MM.1S (cell line): Measurements from ENCODE around the gene YWHAQ.

Experiments used
- DNase-seq: peaks from one replicate; pipeline ENCODE4 v3.0.0-alpha.2; 2015
- H2AFZ ChIP-seq: fragments of 300-600 bp; sonication (generic); 2 replicates; pipeline ENCODE4 v1.6.0; 2016; ENCODE audit warnings: antibody characterized with exemption, low read length
- H3F3A ChIP-seq: fragments of 300-600 bp; sonication (generic); 2 replicates; pipeline ENCODE4 v1.6.1; 2016; ENCODE audit warnings: mild to moderate bottlenecking, antibody characterized with exemption, low read length, moderate library complexity, mixed read lengths; ENCODE audit not compliant: insufficient read depth
- H3K27ac ChIP-seq: fragments of 300-600 bp; sonication (generic); 2 replicates; pipeline ENCODE4 v1.5.1; 2016; ENCODE audit warnings: mild to moderate bottlenecking, low read length
- H3K27me3 ChIP-seq: fragments of 300-600 bp; sonication (generic); replicated peaks from 2 replicates; pipeline ENCODE4 v1.6.0; 2016; ENCODE audit warnings: low read length; ENCODE audit not compliant: insufficient read depth
- H3K36me3 ChIP-seq: fragments of 300-600 bp; sonication (generic); replicated peaks from 2 replicates; pipeline ENCODE4 v1.6.1; 2016; ENCODE audit warnings: mild to moderate bottlenecking, low read length, mixed read lengths; ENCODE audit not compliant: insufficient read depth
- H3K4me1 ChIP-seq: fragments of 300-600 bp; sonication (generic); 2 replicates; pipeline ENCODE4 v1.6.1; 2016; ENCODE audit warnings: low read length, mixed read lengths
- H3K4me2 ChIP-seq: fragments of 300-600 bp; sonication (generic); 2 replicates; pipeline ENCODE4 v1.6.0; 2016; ENCODE audit warnings: low read depth, low read length
- H3K4me3 ChIP-seq: fragments of 300-600 bp; sonication (generic); 2 replicates; pipeline ENCODE4 v1.5.1; 2016; ENCODE audit warnings: low read length, mixed read lengths
- H3K79me2 ChIP-seq: fragments of 300-600 bp; sonication (generic); 2 replicates; pipeline ENCODE4 v1.6.1; 2016; ENCODE audit warnings: mixed run types, low read length, mixed read lengths
- H3K9ac ChIP-seq: fragments of 300-600 bp; sonication (generic); 2 replicates; pipeline ENCODE4 v1.6.1; 2016; ENCODE audit warnings: low read length, mixed read lengths
- H3K9me2 ChIP-seq: fragments of 300-600 bp; sonication (generic); replicated peaks from 2 replicates; pipeline ENCODE4 v1.6.1; 2016; ENCODE audit warnings: mild to moderate bottlenecking, low read length, mixed read lengths; ENCODE audit not compliant: insufficient read depth
- H3K9me3 ChIP-seq: fragments of 300-600 bp; sonication (generic); replicated peaks from 2 replicates; pipeline ENCODE4 v1.6.1; 2016; ENCODE audit warnings: mild to moderate bottlenecking, low read length, mixed read lengths; ENCODE audit not compliant: insufficient read depth
- H4K20me1 ChIP-seq: fragments of 300-600 bp; sonication (generic); 2 replicates; pipeline ENCODE4 v1.6.1; 2016; ENCODE audit warnings: mild to moderate bottlenecking, low read length, moderate library complexity, mixed read lengths; ENCODE audit not compliant: insufficient read depth
- EZH2 ChIP-seq: fragments of 300-600 bp; sonication (generic); optimal IDR thresholded peaks from 2 replicates; pipeline ENCODE3; 2017; ENCODE audit warnings: low read depth, mild to moderate bottlenecking, antibody characterized with exemption, low read length, mixed read lengths
- EZH2phosphoT487 ChIP-seq: fragments of 300-600 bp; sonication (generic); IDR thresholded peaks from 2 replicates; pipeline ENCODE4 v1.6.1; 2018; ENCODE audit warnings: antibody characterized with exemption, low read length
- TF ChIP-seq, protein P1 (sequence below): fragments of 300-600 bp; sonication (generic); IDR thresholded peaks from 2 replicates; pipeline ENCODE4 v1.5.1; 2016; ENCODE audit warnings: antibody characterized with exemption, low read length, mixed read lengths

The YWHAQ gene

DNA sequence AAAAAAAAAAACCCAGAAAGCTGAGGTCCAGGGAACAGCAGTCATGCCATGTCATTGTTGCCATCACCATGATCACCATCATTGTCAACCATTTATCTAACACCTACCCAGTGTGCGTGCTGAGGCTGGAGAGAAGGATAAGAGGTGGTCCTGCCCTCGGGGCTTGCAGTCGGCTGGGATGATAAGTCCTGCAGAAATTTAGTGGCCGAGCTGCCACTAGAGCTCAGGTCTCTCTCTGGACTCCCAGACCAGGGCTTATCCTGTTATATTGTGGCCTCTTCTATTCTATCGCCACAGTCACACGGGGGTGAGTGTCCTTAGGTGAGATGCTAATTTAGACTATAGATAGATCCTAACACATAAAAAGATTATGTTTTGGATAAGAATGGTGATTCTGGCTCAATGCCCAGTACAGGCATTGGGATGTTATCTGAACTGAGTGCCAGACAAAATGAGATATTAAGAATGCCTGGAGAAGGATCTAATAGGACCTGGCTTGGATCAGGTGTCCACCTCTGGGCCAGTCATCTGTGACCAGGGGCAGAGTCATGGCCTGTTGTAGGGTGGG lies 43.2 kb upstream of the YWHAQ start:
- TF ChIP-seq, protein P1, sequence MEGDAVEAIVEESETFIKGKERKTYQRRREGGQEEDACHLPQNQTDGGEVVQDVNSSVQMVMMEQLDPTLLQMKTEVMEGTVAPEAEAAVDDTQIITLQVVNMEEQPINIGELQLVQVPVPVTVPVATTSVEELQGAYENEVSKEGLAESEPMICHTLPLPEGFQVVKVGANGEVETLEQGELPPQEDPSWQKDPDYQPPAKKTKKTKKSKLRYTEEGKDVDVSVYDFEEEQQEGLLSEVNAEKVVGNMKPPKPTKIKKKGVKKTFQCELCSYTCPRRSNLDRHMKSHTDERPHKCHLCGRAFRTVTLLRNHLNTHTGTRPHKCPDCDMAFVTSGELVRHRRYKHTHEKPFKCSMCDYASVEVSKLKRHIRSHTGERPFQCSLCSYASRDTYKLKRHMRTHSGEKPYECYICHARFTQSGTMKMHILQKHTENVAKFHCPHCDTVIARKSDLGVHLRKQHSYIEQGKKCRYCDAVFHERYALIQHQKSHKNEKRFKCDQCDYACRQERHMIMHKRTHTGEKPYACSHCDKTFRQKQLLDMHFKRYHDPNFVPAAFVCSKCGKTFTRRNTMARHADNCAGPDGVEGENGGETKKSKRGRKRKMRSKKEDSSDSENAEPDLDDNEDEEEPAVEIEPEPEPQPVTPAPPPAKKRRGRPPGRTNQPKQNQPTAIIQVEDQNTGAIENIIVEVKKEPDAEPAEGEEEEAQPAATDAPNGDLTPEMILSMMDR, result no peak
- TF ChIP-seq EZH2 (no peak), EZH2phosphoT487 (no peak)
- Histone ChIP-seq H3K27me3 (no peaks in the 10 kb centered on the region), H3K79me2 (no peaks in the 10 kb centered on the region), H3K4me1 (no peaks in the 10 kb centered on the region), H3K4me3 (no peak overlapping the region), H3F3A (no peaks in the 10 kb centered on the region), H3K27ac (no peak overlapping the region), H2AFZ (no peak overlapping the region), H3K36me3 (no peaks in the 10 kb centered on the region), H3K9me3 (no peaks in the 10 kb centered on the region), H3K9ac (no peak overlapping the region), H4K20me1 (no peaks in the 10 kb centered on the region), H3K4me2 (no peak overlapping the region), H3K9me2 (no peaks in the 10 kb centered on the region)
- DNase-seq, result no peak

DNA sequence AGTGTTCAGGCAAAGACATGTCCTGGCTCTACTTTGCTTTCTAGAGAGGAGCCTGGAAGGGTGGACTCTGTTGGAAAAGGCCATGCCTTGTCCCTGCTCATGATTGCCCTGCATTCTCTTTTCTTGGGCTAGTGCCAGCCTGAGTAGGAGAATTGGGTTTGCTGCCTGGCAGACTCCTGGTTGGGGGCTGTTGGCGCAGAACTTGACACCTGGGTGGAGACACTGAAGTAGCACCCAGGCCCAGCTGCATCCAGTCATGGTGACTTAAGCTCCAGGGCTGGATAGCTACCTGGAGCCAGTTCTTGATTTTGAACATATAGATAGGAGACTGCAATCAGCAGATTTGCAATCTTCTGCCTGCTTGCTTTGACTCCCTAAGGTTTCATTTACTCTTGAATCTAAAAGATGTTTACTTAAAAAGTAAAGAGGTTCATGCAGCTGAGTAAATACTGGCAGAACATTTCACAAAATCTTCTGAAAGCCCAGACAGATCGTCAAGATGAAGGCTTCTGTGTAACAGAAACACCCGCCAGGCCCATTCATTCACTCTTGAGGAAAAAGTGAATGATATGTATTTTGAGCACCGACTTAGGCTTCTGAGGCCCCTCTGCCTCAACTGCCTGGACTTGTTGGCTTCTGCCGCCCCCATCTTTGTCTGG lies 38.0 kb upstream of the YWHAQ start:
- Histone ChIP-seq H3K4me2 (no peak overlapping the region), H3K27me3 (no peaks in the 10 kb centered on the region), H3K79me2 (no peaks in the 10 kb centered on the region), H2AFZ (no peak overlapping the region), H3K9me2 (no peaks in the 10 kb centered on the region), H3K4me1 (no peaks in the 10 kb centered on the region), H3K4me3 (no peak overlapping the region), H3K27ac (no peak overlapping the region), H3K9ac (no peak overlapping the region), H3K36me3 (no peaks in the 10 kb centered on the region), H4K20me1 (no peaks in the 10 kb centered on the region), H3F3A (no peaks in the 10 kb centered on the region), H3K9me3 (no peaks in the 10 kb centered on the region)
- no peak for DNase-seq
- no peak for TF ChIP-seq EZH2phosphoT487
- TF ChIP-seq, protein P1, result no peak
- TF ChIP-seq EZH2, result no peak

DNA sequence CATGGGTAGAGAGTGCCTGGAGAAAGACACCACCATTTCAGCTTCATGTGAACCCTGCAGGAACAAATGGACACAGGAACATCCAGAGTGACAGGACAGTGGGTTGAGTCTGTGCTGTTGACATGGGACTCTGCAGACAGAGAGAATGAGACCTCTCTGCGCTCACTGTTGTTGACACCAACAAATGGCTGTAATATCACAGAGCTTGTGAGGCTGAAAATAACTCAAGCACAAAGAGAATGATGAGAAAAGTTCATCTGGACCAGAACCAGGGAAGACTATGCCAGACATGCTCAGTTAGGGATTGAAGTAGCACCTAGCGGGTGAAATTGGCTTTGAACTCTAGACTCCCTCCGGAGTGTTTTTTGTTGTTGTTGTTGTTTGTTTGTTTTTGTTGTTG lies 37.0 kb upstream of the YWHAQ start:
- Histone ChIP-seq H3K9me2 (no peaks in the 10 kb centered on the region), H3K9me3 (no peaks in the 10 kb centered on the region), H3K4me1 (peaks cover 6% of the 10 kb centered on the region), H2AFZ (no peak overlapping the region), H3K79me2 (no peaks in the 10 kb centered on the region), H4K20me1 (no peaks in the 10 kb centered on the region), H3K36me3 (no peaks in the 10 kb centered on the region), H3F3A (peaks cover 3% of the 10 kb centered on the region; the same call in 1 of the 2 replicates), H3K4me3 (no peak overlapping the region), H3K9ac (no peak overlapping the region), H3K27ac (no peak overlapping the region), H3K27me3 (no peaks in the 10 kb centered on the region), H3K4me2 (no peak overlapping the region)
- TF ChIP-seq EZH2phosphoT487 (no peak), EZH2 (no peak)
- TF ChIP-seq, protein P1, result no peak
- no peak for DNase-seq
